Fibroblast of lung (primary cell): Measurements from ENCODE around the gene IL4I1.

Source experiments
- EZH2 ChIP-seq: IDR thresholded peaks from 2 replicates; pipeline ENCODE4 v1.5.1; 2012; ENCODE audit warnings: low read length, control low read depth, mild to moderate bottlenecking; ENCODE audit errors: missing control alignments
- TF ChIP-seq, protein P1 (sequence below), 2 donors: IDR thresholded peaks in 1 of 2; conservative IDR thresholded peaks in 1 of 2; 1 replicate in 1 of 2; 2 replicates in 1 of 2; pipeline ENCODE4 v1.5.1; 2011 to 2012; ENCODE audit warnings: low read length in 2 of 2, control low read depth in 1 of 2, inconsistent platforms in 1 of 2, low read depth in 1 of 2, mild to moderate bottlenecking in 1 of 2

- TF ChIP-seq, protein P1, sequence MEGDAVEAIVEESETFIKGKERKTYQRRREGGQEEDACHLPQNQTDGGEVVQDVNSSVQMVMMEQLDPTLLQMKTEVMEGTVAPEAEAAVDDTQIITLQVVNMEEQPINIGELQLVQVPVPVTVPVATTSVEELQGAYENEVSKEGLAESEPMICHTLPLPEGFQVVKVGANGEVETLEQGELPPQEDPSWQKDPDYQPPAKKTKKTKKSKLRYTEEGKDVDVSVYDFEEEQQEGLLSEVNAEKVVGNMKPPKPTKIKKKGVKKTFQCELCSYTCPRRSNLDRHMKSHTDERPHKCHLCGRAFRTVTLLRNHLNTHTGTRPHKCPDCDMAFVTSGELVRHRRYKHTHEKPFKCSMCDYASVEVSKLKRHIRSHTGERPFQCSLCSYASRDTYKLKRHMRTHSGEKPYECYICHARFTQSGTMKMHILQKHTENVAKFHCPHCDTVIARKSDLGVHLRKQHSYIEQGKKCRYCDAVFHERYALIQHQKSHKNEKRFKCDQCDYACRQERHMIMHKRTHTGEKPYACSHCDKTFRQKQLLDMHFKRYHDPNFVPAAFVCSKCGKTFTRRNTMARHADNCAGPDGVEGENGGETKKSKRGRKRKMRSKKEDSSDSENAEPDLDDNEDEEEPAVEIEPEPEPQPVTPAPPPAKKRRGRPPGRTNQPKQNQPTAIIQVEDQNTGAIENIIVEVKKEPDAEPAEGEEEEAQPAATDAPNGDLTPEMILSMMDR (conservative IDR thresholded peaks at IDR 0.05 in 1 of 2, IDR thresholded peaks at IDR 0.05 in 1 of 2; ENCODE audit: low read depth in 1 of 2, low read length in 2 of 2) = no peak
- TF ChIP-seq EZH2 = no peak
These were observed 52.3 kb downstream of the IL4I1 start for GRCh38 chr19:49844138-49845095.
